Right lobe of liver (tissue), 6 donors: ENCODE measurements around the gene SEMA4B. TPM values are rescaled to one million over a fixed set of nuclear protein-coding genes. Genes with fewer than 3 reads are reported as not detected.

Source experiments
- ATAC-seq, 4 donors: fragments of 200-7000 bp; cut with Tn5 transposase; one replicate each; pipeline ENCODE4 v1.9.1; 2020; ENCODE audit warnings: mild to moderate bottlenecking in 4 of 4, moderate library complexity in 4 of 4
- DNase-seq, 3 donors: peaks; one replicate each; pipeline ENCODE4 v3.0.0-alpha.2; 2020
- H3K27ac ChIP-seq, 3 donors: fragments of 200-600 bp; one replicate each; pipeline ENCODE4 v1.8.0; 2022
- H3K27me3 ChIP-seq, 2 donors: fragments of 200-600 bp; one replicate each; pipeline ENCODE4 v1.8.0; 2022
- H3K36me3 ChIP-seq, 4 donors: fragments of 200-600 bp; sonication (generic) in 1 of 4; one replicate each; pipeline versions ENCODE4 v1.5.1 to v1.8.0; 2017 to 2022; ENCODE audit warnings: control low read depth in 1 of 4
- H3K4me1 ChIP-seq, 4 donors: fragments of 200-600 bp; sonication (generic) in 1 of 4; one replicate each; pipeline versions ENCODE4 v1.5.1 to v1.8.0; 2017 to 2022; ENCODE audit warnings: control low read depth in 1 of 4
- H3K4me3 ChIP-seq, 3 donors: fragments of 200-600 bp; one replicate each; pipeline ENCODE4 v1.8.0; 2022
- H3K9me3 ChIP-seq, 4 donors: fragments of 200-600 bp; sonication (generic) in 1 of 4; one replicate each; pipeline versions ENCODE4 v1.5.1 to v1.8.0; 2017 to 2022; ENCODE audit warnings: control low read depth in 1 of 4
- POLR2A ChIP-seq: fragments of 450-650 bp; IDR thresholded peaks from one replicate; pipeline ENCODE4 v1.6.1; 2017; ENCODE audit warnings: antibody characterized with exemption, mild to moderate bottlenecking
- WGBS: methylation state at CpG from one replicate; pipeline ENCODE4 v1.1.6; 2018; ENCODE audit warnings: low coverage, low lambda C conversion rate; ENCODE audit not compliant: insufficient coverage; ENCODE audit errors: missing lambda C conversion rate; 5-methylcytosine and 5-hydroxymethylcytosine counted together
- intact Hi-C, 2 donors: fragments of 100-400 bp; cut with DNase I; formaldehyde crosslinking; loops; one replicate each; pipeline versions ENCODE4 v1.11.2 to v1.14.1; 2022
- total RNA-seq, 6 experiments: library from RNA; depleted of rRNA in 2 of 6; stranded (reverse); fragments of >200 nt in 2 of 6; fragmentation: NEBNext Ultra II Directional in 3 of 6; extraction: Animal tissue kit (Norgen Biotek cat#: 25700) in 3 of 6; gene quantifications; one replicate each; pipeline versions ENCODE4 v1.1.0 to v1.2.4, GENCODE V29; 2016 to 2023
- TF ChIP-seq, protein P1 (sequence below), 4 donors: fragments of 200-600 bp in 3 of 4; fragments of 450-650 bp in 1 of 4; IDR thresholded peaks; one replicate each; pipeline versions ENCODE4 v1.5.1 to v1.8.0; 2016 to 2022; ENCODE audit warnings: antibody characterized with exemption in 4 of 4, mild to moderate bottlenecking in 2 of 4
- donor health status: DM: no; HTN: yes; CAD: no.
- donor health status: DM: no; HTN: no; CAD: no.
- donor health status: DM: no; HTN: no; CAD: no.
- donor health status: DM: no; HTN: yes; CAD: no.
- donor health status: DM: no; HTN: yes; CAD: no.

SEMA4B gene
- total RNA-seq, 6 experiments from 2014 or later = 17.1 to 67.7 (median 20.3) TPM

DNA sequence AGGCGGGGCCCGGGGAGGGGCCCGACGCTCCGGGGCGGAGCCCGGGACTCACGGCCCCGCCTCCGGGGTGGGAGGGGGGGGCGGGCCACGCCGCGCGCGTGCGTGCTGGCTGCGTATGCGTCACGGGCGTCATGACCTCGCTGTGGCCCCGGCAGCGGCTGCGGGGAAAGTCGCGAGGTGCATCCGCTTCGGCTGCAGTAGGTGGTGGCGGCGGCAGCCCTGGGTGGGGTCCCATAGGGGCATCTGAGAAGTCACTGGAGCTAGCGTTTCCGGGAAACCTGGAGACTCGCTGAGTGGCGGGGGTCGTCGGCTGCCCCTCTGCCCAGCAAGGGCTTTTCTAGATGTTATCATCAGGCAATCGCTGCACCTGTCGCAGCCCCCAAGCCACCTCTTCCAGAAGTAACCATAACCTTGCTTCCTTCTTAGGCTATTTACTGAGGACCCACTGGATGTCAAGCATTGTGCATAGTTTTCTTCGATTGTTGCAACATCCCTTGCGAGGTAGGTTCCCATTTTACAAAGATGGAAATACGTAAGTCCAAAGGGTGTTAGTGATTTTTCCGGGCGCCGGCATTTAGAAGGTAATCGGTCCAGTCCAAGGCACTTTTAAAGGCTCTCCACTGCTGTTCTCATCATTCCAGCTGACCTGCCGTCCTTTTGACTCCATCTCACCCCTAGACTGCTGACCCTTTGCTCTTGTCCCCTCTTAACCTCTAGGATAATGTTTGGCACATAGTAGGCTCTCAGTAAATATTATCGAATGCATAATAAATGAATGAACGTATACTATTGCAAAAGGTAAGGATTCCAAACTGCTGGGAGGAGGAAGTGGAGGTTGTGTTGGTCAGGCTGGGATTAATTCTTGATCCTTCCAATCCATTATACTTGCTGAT lies 33.2 kb downstream of the SEMA4B start, which contains the start of gene GDPGP1:
Gene GDPGP1, plus strand, starts transcription at position 114 of the 893 bp plus-strand sequence. CDS start 6,700 bp downstream, outside the sequence.
- Histone ChIP-seq H3K4me1 (peaks cover 0 to 46% (median 17%) of the 10 kb centered on the region in 4 donors), H3K27me3 (no peaks in the 10 kb centered on the region), H3K36me3 (peaks cover under 1 to 26% (median 9%) of the 10 kb centered on the region in 4 donors), H3K27ac (peak within 1 kb of the TSS; percentile 89 to 97 (median 90)), H3K9me3 (no peaks in the 10 kb centered on the region), H3K4me3 (peak within 1 kb of the TSS; percentile 89 to 97 (median 92))
- TF ChIP-seq, protein P1, sequence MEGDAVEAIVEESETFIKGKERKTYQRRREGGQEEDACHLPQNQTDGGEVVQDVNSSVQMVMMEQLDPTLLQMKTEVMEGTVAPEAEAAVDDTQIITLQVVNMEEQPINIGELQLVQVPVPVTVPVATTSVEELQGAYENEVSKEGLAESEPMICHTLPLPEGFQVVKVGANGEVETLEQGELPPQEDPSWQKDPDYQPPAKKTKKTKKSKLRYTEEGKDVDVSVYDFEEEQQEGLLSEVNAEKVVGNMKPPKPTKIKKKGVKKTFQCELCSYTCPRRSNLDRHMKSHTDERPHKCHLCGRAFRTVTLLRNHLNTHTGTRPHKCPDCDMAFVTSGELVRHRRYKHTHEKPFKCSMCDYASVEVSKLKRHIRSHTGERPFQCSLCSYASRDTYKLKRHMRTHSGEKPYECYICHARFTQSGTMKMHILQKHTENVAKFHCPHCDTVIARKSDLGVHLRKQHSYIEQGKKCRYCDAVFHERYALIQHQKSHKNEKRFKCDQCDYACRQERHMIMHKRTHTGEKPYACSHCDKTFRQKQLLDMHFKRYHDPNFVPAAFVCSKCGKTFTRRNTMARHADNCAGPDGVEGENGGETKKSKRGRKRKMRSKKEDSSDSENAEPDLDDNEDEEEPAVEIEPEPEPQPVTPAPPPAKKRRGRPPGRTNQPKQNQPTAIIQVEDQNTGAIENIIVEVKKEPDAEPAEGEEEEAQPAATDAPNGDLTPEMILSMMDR (IDR thresholded peaks at IDR 0.05) = no peak
- peak; percentile 84 for TF ChIP-seq POLR2A
- ATAC-seq = no peak
- under 1% methylated on average over 17 of the region's 49 CpGs for WGBS
- intact Hi-C loops = no loop called here
- no peak for DNase-seq

DNA sequence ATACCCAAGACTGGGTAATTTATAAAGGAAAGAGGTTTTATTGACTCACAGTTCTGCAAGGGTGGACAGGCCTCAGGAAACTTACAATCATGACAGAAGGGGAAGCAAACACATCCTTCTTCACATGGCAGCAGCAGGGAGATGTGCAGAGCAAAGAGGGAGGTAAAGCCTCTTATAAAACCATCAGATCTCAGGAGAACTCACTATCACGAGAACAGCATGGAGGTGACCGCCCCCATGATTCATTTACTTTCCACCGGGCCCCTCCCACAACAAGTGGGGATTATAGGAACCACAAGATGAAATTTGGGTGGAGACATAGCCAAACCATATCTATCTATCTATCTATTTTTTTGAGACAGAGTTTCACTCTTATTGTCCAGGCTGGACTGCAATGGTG lies 38.2 kb downstream of the SEMA4B start:
- H3K4me3 ChIP-seq = no peak overlapping the region
- DNase-seq (no peak), ATAC-seq (no peak)
- intact Hi-C loops = no loop called here
- WGBS = 100% methylated on average over 3 of the region's 3 CpGs
- TF ChIP-seq, protein P1 (IDR thresholded peaks at IDR 0.05) = no peak
- TF ChIP-seq POLR2A = no peak
- no peaks in the 10 kb centered on the region for H3K27me3 ChIP-seq
- peaks cover 0 to 27% (median 6%) of the 10 kb centered on the region in 4 donors for H3K36me3 ChIP-seq
- no peak overlapping the region for H3K27ac ChIP-seq
- peaks cover 0 to 8% (median 0%) of the 10 kb centered on the region in 4 donors for H3K4me1 ChIP-seq
- no peaks in the 10 kb centered on the region for H3K9me3 ChIP-seq

DNA sequence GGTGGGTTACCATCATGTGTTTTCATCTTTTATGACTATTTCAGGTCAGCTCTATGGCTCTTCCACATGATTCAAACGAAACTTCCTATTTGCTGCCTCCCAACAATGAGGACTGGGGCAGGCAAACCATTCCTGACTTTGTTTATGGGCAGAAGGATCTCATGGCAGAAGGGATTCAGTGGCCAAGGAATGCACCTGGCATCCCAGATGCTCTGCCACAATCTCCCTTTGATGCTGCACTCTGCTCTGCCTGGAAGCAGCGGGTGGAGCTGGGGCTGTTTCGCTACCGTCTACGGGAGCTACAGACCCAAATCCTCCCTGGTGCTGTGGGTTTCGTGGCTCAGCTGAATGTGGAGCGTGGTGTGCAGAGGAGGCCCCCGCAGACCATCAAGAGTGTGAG lies 39.7 kb downstream of the SEMA4B start:
- ATAC-seq = no peak
- Histone ChIP-seq H3K36me3 (peaks cover 0 to 27% (median 6%) of the 10 kb centered on the region in 4 donors), H3K27me3 (no peaks in the 10 kb centered on the region), H3K4me3 (no peak overlapping the region), H3K9me3 (no peaks in the 10 kb centered on the region), H3K4me1 (no peaks in the 10 kb centered on the region), H3K27ac (no peak overlapping the region)
- WGBS = 100% methylated on average over 2 of the region's 8 CpGs
- TF ChIP-seq, protein P1 (IDR thresholded peaks at IDR 0.05) = no peak
- no peak for TF ChIP-seq POLR2A
- no peak for DNase-seq
- intact Hi-C loops = no loop called here

DNA sequence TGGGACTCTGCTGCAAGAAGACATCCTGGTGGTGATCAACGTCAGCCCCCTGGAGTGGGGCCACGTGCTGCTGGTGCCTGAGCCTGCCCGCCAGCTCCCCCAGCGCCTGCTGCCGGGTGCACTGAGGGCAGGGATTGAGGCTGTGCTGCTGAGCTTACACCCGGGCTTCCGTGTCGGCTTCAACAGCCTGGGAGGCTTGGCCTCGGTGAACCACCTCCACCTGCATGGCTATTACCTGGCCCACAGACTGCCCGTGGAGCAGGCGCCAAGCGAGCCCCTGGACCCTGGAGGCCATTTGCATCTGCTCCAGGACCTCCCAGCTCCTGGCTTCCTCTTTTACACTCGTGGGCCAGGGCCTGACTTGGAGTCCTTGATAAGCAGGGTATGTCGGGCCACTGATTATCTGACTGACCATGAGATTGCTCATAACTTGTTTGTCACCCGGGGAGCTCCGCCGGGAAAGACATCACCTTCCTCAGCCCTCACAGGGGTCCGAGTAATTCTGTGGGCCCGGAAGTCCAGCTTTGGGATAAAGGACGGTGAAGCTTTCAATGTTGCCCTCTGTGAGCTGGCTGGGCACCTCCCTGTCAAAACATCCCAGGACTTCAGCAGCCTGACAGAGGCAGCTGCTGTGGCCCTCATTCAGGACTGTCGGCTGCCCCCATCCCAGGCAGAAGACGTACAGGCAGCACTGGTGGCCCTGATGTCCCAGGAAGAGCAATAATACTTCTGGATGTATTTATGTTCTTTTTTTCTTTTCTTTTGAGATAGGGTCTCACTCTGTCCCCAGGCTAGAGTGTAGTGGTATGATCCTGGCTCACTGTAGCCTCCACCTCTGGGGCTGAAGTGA lies 40.4 kb downstream of the SEMA4B start:
- ATAC-seq (peak; percentile 12 to 72 (median 30)), DNase-seq (no peak)
- TF ChIP-seq, protein P1 (IDR thresholded peaks at IDR 0.05) = no peak
- TF ChIP-seq POLR2A = no peak
- intact Hi-C loops = no loop called here
- H3K27ac ChIP-seq = no peak overlapping the region
- H3K4me1 ChIP-seq = no peaks in the 10 kb centered on the region
- no peaks in the 10 kb centered on the region for H3K9me3 ChIP-seq
- H3K36me3 ChIP-seq = peaks cover 0 to 27% (median 6%) of the 10 kb centered on the region in 4 donors
- no peaks in the 10 kb centered on the region for H3K27me3 ChIP-seq
- H3K4me3 ChIP-seq = no peak overlapping the region
- WGBS = 53% methylated on average over 3 of the region's 22 CpGs
